GM21360 (cell line): ENCODE measurements around the gene SRBD1.

ENCODE experiments used
- ATAC-seq: cut with Tn5 transposase; IDR thresholded peaks from one replicate; pipeline ENCODE4 v1.9.1; 2021; ENCODE audit warnings: mild to moderate bottlenecking, moderate library complexity; ENCODE audit not compliant: unreplicated experiment

SRBD1 gene, protein sequence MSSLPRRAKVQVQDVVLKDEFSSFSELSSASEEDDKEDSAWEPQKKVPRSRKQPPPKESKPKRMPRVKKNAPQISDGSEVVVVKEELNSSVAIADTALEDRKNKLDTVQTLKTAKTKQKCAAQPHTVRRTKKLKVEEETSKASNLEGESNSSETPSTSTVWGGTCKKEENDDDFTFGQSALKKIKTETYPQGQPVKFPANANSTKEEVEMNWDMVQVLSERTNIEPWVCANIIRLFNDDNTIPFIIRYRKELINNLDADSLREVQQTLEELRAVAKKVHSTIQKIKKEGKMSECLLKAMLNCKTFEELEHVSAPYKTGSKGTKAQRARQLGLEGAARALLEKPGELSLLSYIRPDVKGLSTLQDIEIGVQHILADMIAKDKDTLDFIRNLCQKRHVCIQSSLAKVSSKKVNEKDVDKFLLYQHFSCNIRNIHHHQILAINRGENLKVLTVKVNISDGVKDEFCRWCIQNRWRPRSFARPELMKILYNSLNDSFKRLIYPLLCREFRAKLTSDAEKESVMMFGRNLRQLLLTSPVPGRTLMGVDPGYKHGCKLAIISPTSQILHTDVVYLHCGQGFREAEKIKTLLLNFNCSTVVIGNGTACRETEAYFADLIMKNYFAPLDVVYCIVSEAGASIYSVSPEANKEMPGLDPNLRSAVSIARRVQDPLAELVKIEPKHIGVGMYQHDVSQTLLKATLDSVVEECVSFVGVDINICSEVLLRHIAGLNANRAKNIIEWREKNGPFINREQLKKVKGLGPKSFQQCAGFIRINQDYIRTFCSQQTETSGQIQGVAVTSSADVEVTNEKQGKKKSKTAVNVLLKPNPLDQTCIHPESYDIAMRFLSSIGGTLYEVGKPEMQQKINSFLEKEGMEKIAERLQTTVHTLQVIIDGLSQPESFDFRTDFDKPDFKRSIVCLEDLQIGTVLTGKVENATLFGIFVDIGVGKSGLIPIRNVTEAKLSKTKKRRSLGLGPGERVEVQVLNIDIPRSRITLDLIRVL

DNA sequence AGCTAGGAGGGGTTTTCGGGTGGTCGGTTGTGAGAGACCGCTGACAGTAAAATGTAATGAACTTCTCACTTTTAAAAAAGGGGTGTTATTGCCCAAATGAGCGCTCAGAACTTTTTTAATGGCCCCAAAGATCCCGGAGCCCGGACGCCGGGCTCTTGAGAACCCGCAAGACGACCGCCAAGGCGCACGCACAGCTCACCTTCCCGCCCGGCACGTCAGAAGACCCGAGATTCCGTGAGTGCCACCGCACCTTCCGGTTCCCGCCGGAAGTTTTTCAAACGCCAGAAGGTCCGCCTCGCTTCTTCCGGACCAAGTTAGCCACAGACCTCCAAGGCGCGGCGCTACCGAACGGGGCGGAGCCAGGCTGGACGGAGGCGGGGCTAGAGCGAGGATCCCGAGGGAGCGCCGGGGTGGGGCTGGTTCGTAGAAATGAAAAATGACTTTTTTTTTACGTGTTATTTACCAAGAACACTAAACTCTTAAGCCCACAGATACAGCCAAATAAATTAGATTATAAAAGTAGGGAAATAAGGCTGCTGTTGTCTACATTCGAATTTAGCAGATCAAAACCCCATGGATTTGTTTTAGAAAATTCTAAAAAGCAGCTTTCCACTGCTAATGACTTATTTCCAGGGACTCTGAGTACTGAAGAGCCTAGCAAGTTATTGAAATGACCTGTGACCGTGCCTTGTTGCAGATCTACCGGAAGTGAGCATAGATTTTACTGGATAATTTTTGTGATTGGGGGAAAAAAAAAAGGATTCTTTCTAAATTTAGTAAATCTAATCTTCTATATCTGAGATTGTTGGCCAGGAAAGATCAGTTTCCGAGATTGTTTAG lies at the start of gene SRBD1:
SRBD1 (minus strand) TSS at position 248 of the 840 bp plus-strand sequence. CDS start 5,826 bp downstream, outside the sequence.
- peak; percentile 97 for ATAC-seq

DNA sequence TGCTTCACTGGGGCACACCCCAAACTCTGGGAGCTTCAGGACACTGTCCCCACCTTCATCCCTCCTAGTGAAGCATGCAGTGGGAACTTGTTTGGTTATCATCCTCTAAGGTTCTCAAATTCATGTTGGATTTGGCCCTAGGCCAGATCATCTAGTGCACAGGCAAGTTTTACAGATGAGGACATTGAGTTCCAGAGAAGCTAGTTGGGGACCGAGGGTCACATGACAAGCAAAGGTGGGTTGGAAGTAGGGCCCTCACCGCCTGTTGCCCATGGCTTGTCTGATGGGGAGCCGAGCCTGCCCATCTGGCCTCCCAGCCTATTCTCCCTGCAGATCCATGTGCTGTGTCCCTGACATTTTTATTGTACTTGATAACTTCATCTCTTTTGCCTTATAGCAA lies 43.2 kb upstream of the SRBD1 start:
- no peak for ATAC-seq

- ATAC-seq = no peak
Measured at GRCh38 chr2:45653122-45653913, 42.3 kb upstream of the SRBD1 start.

- ATAC-seq = no peak
Measured at GRCh38 chr2:45652090-45653031, 41.3 kb upstream of the SRBD1 start.

DNA sequence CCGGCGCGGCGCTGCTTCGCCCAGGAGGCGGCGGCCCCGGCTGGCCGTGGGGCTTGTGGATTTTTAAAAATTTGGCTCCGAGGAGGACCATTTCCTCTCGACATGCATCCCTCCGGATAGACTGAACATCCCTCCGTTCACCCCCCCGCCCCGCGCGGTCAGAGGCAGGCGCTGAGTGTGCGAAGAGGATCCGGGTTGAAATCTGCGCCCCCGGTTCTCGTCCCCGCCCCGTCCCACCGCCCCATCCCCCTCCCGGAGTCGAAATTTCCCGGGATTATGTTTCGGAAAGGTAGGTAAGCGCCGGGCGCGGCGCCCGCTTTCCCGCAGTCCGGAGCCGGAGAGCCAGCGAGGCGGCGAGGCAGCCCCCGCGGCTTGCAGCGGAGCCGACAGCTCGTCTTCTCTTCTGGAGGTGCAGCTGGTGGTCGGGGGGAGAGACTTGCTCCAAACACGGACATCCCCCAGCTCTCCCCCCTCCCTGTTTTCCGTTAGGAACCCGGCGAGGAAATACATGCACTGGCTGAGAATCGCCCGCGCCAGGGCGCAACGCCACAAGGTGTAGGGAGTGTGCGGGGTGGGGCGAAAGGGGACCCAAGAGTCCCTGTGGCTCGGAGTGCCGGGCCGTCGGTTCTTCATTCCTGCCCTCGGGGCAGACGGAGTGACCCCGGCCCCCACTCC lies 40.5 kb upstream of the SRBD1 start, which contains the start of gene PRKCE:
PRKCE (plus strand) TSS at position 261 of the 675 bp plus-strand sequence.
- peak; percentile 5 for ATAC-seq

DNA sequence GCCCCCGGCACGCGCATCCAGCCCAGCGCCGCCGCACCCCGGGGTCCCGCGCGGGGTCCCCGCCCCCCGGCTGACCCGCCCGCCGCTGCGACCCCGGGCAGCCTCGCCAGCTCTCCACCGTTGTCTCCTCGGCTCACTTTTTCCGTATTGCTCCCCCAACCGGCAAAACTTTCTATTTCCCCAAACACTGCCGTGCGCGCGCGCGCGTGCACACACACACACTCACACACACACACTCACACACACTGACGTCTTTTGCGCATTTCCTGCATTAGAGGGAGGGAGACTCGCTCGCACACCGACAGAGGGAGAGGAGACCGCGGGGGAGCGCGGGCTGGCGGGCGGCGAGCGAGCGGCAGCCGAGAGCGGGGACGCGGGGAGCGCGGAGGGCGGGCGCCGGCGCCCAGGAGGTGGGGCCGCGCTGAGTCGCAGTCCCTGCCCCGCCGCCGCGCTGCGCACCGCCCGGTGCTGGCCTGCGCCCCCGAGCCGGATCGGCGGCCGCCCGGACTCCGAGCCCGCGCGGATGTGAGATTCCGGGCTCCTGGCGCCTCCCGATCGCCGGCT lies 39.9 kb upstream of the SRBD1 start:
- ATAC-seq = peak; percentile 74

GRCh38 chr2:45649858-45650811 lies 39.1 kb upstream of the SRBD1 start:
- ATAC-seq = peak; percentile 25

DNA sequence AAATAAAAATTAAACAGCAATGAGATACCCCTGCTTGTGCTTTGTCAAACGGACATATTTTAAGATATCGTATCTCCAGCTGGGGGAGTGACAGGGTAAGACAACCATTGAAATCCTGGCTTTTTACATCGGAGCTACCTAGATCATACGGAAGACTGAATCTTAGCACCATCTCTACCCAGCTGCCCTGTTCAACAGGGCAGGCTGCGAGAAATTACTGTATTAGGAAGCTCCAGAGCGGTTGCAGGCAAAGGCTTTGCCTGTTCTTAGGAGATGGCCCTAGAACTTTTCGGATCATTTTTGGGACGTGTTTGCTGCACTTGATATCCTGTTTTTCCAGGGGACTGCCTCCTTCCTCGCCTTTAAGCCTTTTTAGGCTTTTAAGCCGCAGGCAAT lies 38.4 kb upstream of the SRBD1 start:
- ATAC-seq = no peak

- no peak for ATAC-seq
Measured at GRCh38 chr2:45648636-45649035, 37.6 kb upstream of the SRBD1 start.

DNA sequence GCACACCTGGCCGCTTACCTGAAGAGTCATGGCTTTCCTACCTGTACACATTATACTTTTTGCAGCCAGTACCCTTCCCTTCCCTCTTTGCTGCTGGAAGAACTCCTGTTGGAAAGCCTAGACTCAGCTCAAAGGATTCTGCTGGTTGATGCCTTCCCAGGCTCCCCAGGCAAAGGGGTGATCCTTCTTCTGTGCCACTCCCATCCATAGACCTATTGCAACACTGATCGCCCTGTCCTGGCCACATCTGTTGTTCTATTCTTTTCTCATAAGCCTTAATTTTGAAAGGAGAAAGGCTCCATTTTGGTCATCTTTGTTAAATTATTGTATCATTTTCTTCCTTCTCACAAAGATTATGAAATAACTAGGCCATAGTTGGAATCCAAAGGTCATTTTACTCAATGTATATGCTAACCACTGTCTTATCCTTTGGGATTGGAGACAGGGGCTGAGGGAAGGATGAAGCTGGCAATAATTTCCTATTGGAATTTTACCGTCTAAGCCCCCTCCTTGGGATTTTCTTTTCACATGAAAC lies 37.0 kb upstream of the SRBD1 start:
- ATAC-seq = no peak

DNA sequence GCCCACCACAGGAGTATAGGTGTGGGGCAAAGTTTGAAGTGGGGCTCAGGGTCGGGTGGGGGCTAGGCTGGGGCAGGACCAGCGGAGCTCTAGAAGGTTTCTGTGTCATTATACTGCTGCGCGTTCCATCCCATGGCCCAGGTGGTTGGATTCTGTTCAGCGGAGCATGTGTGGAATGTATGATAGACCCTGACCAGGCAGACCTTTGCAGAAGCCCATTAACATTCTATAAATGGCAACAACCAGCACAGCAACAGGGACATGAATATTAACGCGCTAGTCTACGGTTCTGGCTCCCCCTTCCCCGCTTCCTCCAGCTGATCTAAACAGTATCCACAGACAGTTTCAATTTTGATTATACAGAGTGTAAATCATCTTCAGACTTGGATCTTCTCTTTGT lies 36.3 kb upstream of the SRBD1 start:
- ATAC-seq = no peak

- ATAC-seq = no peak
Measured at GRCh38 chr2:45646289-45646688, 35.2 kb upstream of the SRBD1 start.

- peak; percentile 75 for ATAC-seq
Measured at GRCh38 chr2:45643543-45644542, 32.8 kb upstream of the SRBD1 start.

GRCh38 chr2:45643095-45643494 lies 32.0 kb upstream of the SRBD1 start:
- ATAC-seq = no peak

- no peak for ATAC-seq
Measured at GRCh38 chr2:45640576-45640975, 29.5 kb upstream of the SRBD1 start.
